H9 (cell line): ENCODE data around the gene TRIP6. TPM values are rescaled to one million over a fixed set of nuclear protein-coding genes. Genes with fewer than 3 reads are reported as not detected.

Source experiments
- DNase-seq: peaks from one replicate; pipeline ENCODE4 v3.0.0-alpha.2; 2017
- H2AFZ ChIP-seq: one replicate; pipeline ENCODE4 v1.6.1; 2013; ENCODE audit warnings: mild to moderate bottlenecking, low read length, control low read depth, moderate library complexity
- H2AK5ac ChIP-seq: 2 replicates; pipeline ENCODE4 v1.6.1; 2013; ENCODE audit warnings: low read length, control low read depth, mixed read lengths; ENCODE audit not compliant: insufficient read length
- H2BK120ac ChIP-seq: one replicate; pipeline ENCODE4 v1.6.1; 2013; ENCODE audit warnings: low read depth, mild to moderate bottlenecking, low read length, control low read depth, inconsistent platforms; ENCODE audit not compliant: poor library complexity, severe bottlenecking
- H2BK12ac ChIP-seq: 2 replicates; pipeline ENCODE4 v1.6.1; 2013; ENCODE audit warnings: low read length, control low read depth, mixed read lengths, low read depth; ENCODE audit not compliant: insufficient read length
- H2BK15ac ChIP-seq: 2 replicates; pipeline ENCODE4 v1.6.1; 2013; ENCODE audit warnings: low read depth, low read length, control low read depth
- H2BK20ac ChIP-seq: one replicate; pipeline ENCODE4 v1.6.1; 2013; ENCODE audit warnings: low read depth, mild to moderate bottlenecking, low read length, control low read depth, inconsistent platforms; ENCODE audit not compliant: poor library complexity, severe bottlenecking
- H2BK5ac ChIP-seq: 2 replicates; pipeline ENCODE4 v1.6.1; 2013; ENCODE audit warnings: low read length, control low read depth, mixed read lengths; ENCODE audit not compliant: insufficient read length
- H3K14ac ChIP-seq: 2 replicates; pipeline ENCODE4 v1.6.1; 2013; ENCODE audit warnings: low read length, control low read depth; ENCODE audit not compliant: insufficient read depth
- H3K18ac ChIP-seq: 2 replicates; pipeline ENCODE4 v1.6.1; 2013; ENCODE audit warnings: low read depth, mild to moderate bottlenecking, mixed read lengths, low read length, control low read depth; ENCODE audit not compliant: insufficient read length
- H3K23ac ChIP-seq: 2 replicates; pipeline ENCODE4 v1.6.1; 2013; ENCODE audit warnings: low read length, control low read depth, mixed read lengths, low read depth; ENCODE audit not compliant: insufficient read length
- H3K23me2 ChIP-seq: 2 replicates; pipeline ENCODE4 v1.6.1; 2013; ENCODE audit warnings: low read depth, mild to moderate bottlenecking, mixed read lengths, low read length, control low read depth; ENCODE audit not compliant: insufficient read length, poor library complexity, severe bottlenecking
- H3K27ac ChIP-seq: 2 replicates; pipeline ENCODE4 v1.5.1; 2013; ENCODE audit warnings: low read length, control low read depth, mixed read lengths, low read depth; ENCODE audit not compliant: insufficient read length
- H3K27me3 ChIP-seq: 2 replicates; pipeline ENCODE4 v1.6.1; 2013; ENCODE audit warnings: low read length, control low read depth, inconsistent platforms; ENCODE audit not compliant: insufficient read depth
- H3K4ac ChIP-seq: 2 replicates; pipeline ENCODE4 v1.6.1; 2013; ENCODE audit warnings: low read depth, mild to moderate bottlenecking, control low read depth, inconsistent platforms, low read length, moderate library complexity
- H3K4me1 ChIP-seq: 2 replicates; pipeline ENCODE4 v1.6.1; 2013; ENCODE audit warnings: low read length, control low read depth, inconsistent platforms; ENCODE audit not compliant: insufficient read depth
- H3K4me2 ChIP-seq: 2 replicates; pipeline ENCODE4 v1.6.1; 2013; ENCODE audit warnings: low read length, control low read depth, mixed read lengths; ENCODE audit not compliant: insufficient read length, insufficient read depth
- H3K56ac ChIP-seq: 2 replicates; pipeline ENCODE4 v1.6.1; 2013; ENCODE audit warnings: low read depth, mild to moderate bottlenecking, mixed read lengths, low read length, control low read depth; ENCODE audit not compliant: insufficient read length
- H3K79me1 ChIP-seq: 2 replicates; pipeline ENCODE4 v1.6.1; 2013; ENCODE audit warnings: low read depth, mild to moderate bottlenecking, moderate library complexity, low read length, control low read depth, inconsistent platforms; ENCODE audit not compliant: insufficient read depth, poor library complexity, severe bottlenecking
- H3K79me2 ChIP-seq: 2 replicates; pipeline ENCODE4 v1.6.1; 2013; ENCODE audit warnings: low read length, control low read depth, inconsistent platforms; ENCODE audit not compliant: insufficient read depth
- H3K9ac ChIP-seq: 2 replicates; pipeline ENCODE4 v1.6.1; 2013; ENCODE audit warnings: low read length, control low read depth, mixed read lengths; ENCODE audit not compliant: insufficient read length; ENCODE audit errors: extremely low read depth
- H3K9me3 ChIP-seq: one replicate; pipeline ENCODE4 v1.6.1; 2013; ENCODE audit warnings: low read depth, low read length, inconsistent platforms; ENCODE audit not compliant: control insufficient read depth
- H3T11ph ChIP-seq: one replicate; pipeline ENCODE4 v1.6.1; 2013; ENCODE audit warnings: mild to moderate bottlenecking, low read length, control low read depth, inconsistent platforms
- H4K20me1 ChIP-seq: one replicate; pipeline ENCODE4 v1.6.1; 2013; ENCODE audit not compliant: control insufficient read depth, insufficient read length, insufficient read depth
- H4K5ac ChIP-seq: 2 replicates; pipeline ENCODE4 v1.6.1; 2013; ENCODE audit warnings: low read depth, mild to moderate bottlenecking, mixed read lengths, low read length, control low read depth; ENCODE audit not compliant: insufficient read length
- H4K8ac ChIP-seq: replicated peaks from 2 replicates; pipeline ENCODE4 v1.6.1; 2013; ENCODE audit warnings: low read length, control low read depth, mixed read lengths, low read depth; ENCODE audit not compliant: insufficient read length
- H4K91ac ChIP-seq: 2 replicates; pipeline ENCODE4 v1.6.1; 2013; ENCODE audit warnings: low read depth, mild to moderate bottlenecking, moderate library complexity, mixed read lengths, low read length, control low read depth; ENCODE audit not compliant: insufficient read length
- H3K27ac Mint-ChIP-seq, 3 experiments: 2 replicates in 2 of 3; 3 replicates in 1 of 3; pipeline ENCODE4 v1.8.0; 2020 to 2021; ENCODE audit warnings: mixed read lengths in 3 of 3, mild to moderate bottlenecking in 1 of 3, moderate library complexity in 1 of 3
- H3K27me3 Mint-ChIP-seq: 2 replicates; pipeline ENCODE4 v1.8.0; 2021; ENCODE audit warnings: low read depth, mild to moderate bottlenecking, moderate library complexity, mixed read lengths
- H3K36me3 Mint-ChIP-seq, 3 experiments: 2 replicates in 2 of 3; 3 replicates in 1 of 3; pipeline ENCODE4 v1.8.0; 2020 to 2021; ENCODE audit warnings: low read depth in 3 of 3, mixed read lengths in 3 of 3; ENCODE audit not compliant: insufficient read depth in 1 of 3
- H3K4me1 Mint-ChIP-seq, 2 experiments: 2 replicates each; pipeline ENCODE4 v1.8.0; 2020; ENCODE audit warnings: mixed read lengths in 2 of 2
- H3K4me3 Mint-ChIP-seq, 2 experiments: 2 replicates in 1 of 2; 3 replicates in 1 of 2; pipeline ENCODE4 v1.8.0; 2020 to 2021; ENCODE audit warnings: mild to moderate bottlenecking in 2 of 2, mixed read lengths in 2 of 2, moderate library complexity in 1 of 2
- H3K9me3 Mint-ChIP-seq, 2 experiments: 2 replicates in 1 of 2; 3 replicates in 1 of 2; pipeline ENCODE4 v1.8.0; 2020; ENCODE audit warnings: mild to moderate bottlenecking in 2 of 2, mixed read lengths in 2 of 2, moderate library complexity in 1 of 2
- CTCF ChIP-seq: fragments of 200-600 bp; sonication (generic); conservative IDR thresholded peaks from 3 replicates; pipeline ENCODE4 v1.8.0; 2021; ENCODE audit warnings: antibody characterized with exemption, mild to moderate bottlenecking
- WGBS: extraction: QIAGEN DNeasy Blood & Tissue Kit; methylation state at CpG from one replicate; pipeline ENCODE4 v1.1.7; 2013; ENCODE audit warnings: missing lambda C conversion rate, low lambda C conversion rate, mixed read lengths; ENCODE audit not compliant: insufficient read length; ENCODE audit errors: extremely low coverage; 5-methylcytosine and 5-hydroxymethylcytosine counted together
- total RNA-seq: library from RNA; stranded (reverse); gene quantifications from 2 replicates; pipeline ENCODE4 v1.2.1, GENCODE V29; 2021

TRIP6 gene
- total RNA-seq, 1 experiment from 2014 or later, result 122 TPM

GRCh38 chr7:100825751-100826513 is 41.3 kb upstream of the TRIP6 start:
- H2BK12ac ChIP-seq, result no peak overlapping the region

More at GRCh38 chr7:100825751-100826513, 41.3 kb upstream of the TRIP6 start:
- H3K9ac ChIP-seq, result peak overlapping the region; percentile 85
- peaks cover 21% of the 10 kb centered on the region for H3K79me1 ChIP-seq
- no peak overlapping the region for H3K27ac ChIP-seq
- WGBS, result no CpG with 5 or more reads among the region's 17 CpGs
- H3K4me2 ChIP-seq, result peak overlapping the region; percentile 97
- H2BK120ac ChIP-seq, result no peak overlapping the region
- H4K20me1 ChIP-seq, result no peaks in the 10 kb centered on the region
- H3T11ph ChIP-seq, result no peak overlapping the region
- H4K5ac ChIP-seq, result no peak overlapping the region
- H3K79me2 ChIP-seq, result peaks cover 15% of the 10 kb centered on the region
- no peak overlapping the region for H2BK15ac ChIP-seq
- no peaks in the 10 kb centered on the region for H3K9me3 ChIP-seq
- no peak for DNase-seq
- no peak overlapping the region for H2BK5ac ChIP-seq
- H3K27me3 ChIP-seq, result no peaks in the 10 kb centered on the region
- H4K8ac ChIP-seq, result no peak overlapping the region
- peaks cover 7% of the 10 kb centered on the region; the same call in 1 of the 2 replicates for H3K4me1 ChIP-seq
- H3K4me1 Mint-ChIP-seq, result peaks cover 22 to 36% of the 10 kb centered on the region in 2 experiments
- no peak overlapping the region for H3K4ac ChIP-seq
- H3K23ac ChIP-seq, result no peak overlapping the region
- H4K91ac ChIP-seq, result no peak overlapping the region
- H2AFZ ChIP-seq, result no peak overlapping the region
- H3K14ac ChIP-seq, result no peak overlapping the region
- no peak overlapping the region for H3K18ac ChIP-seq
- TF ChIP-seq CTCF, result peak; percentile 30; the same call in 1 of the 3 replicates
- peaks cover 16% of the 10 kb centered on the region for H3K23me2 ChIP-seq
- H3K27ac Mint-ChIP-seq, result peak overlapping the region; percentile 81 to 98 (median 89); a peak in 6 of 7 replicates
- H3K4me3 Mint-ChIP-seq, result peak overlapping the region; percentile 90 to 100
- H2BK20ac ChIP-seq, result no peak overlapping the region
- H3K56ac ChIP-seq, result no peak overlapping the region
- H3K27me3 Mint-ChIP-seq, result no peaks in the 10 kb centered on the region; the same call in none of the 2 replicates
- H3K36me3 Mint-ChIP-seq, result peaks cover 30 to 51% (median 51%) of the 10 kb centered on the region in 3 experiments; a peak in 6 of 7 replicates
- H3K9me3 Mint-ChIP-seq, result peaks cover 0 to 2% of the 10 kb centered on the region in 2 experiments; a peak in 2 of 5 replicates
- H2AK5ac ChIP-seq, result no peak overlapping the region
